ENCODE data around the gene EIF4H.
"Not testable (repeated sequence)": the region's sequence is repeated elsewhere in the genome, so short reads cannot be mapped to it uniquely, and the experiment has no call there.

The EIF4H gene

GRCh38 chr7:74202841-74203556, 28.8 kb downstream of the EIF4H start:
- DNase-seq: peak; percentile 75

- no peak for DNase-seq
Observed at GRCh38 chr7:74203956-74204618, 29.9 kb downstream of the EIF4H start.

GRCh38 chr7:74206052-74206451, 31.9 kb downstream of the EIF4H start:
- not testable (repeated sequence) for DNase-seq

GRCh38 chr7:74206589-74207120, 32.5 kb downstream of the EIF4H start:
- peak; percentile 59 for DNase-seq

- no peak for DNase-seq
Observed at GRCh38 chr7:74207586-74207985, 33.4 kb downstream of the EIF4H start.

- not testable (repeated sequence) for DNase-seq
Observed at GRCh38 chr7:74208241-74208640, 34.1 kb downstream of the EIF4H start.

GRCh38 chr7:74212661-74213060, 38.5 kb downstream of the EIF4H start:
- DNase-seq: no peak

GRCh38 chr7:74214816-74215630, 40.9 kb downstream of the EIF4H start:
- DNase-seq: no peak

- DNase-seq: no peak
Observed at GRCh38 chr7:74215921-74216320, 41.8 kb downstream of the EIF4H start.

- DNase-seq: no peak
Observed at GRCh38 chr7:74216361-74216761, 42.2 kb downstream of the EIF4H start.

GRCh38 chr7:74217455-74218342, 43.5 kb downstream of the EIF4H start:
- peak; percentile 89 for DNase-seq

- no peak for DNase-seq
Observed at GRCh38 chr7:74218343-74218698, 44.2 kb downstream of the EIF4H start.

- no peak for DNase-seq
Observed at GRCh38 chr7:74219416-74219815, 45.3 kb downstream of the EIF4H start.

- no peak for DNase-seq
Observed at GRCh38 chr7:74220229-74220628, 46.1 kb downstream of the EIF4H start.

- DNase-seq: no peak
Observed at GRCh38 chr7:74221713-74222112, 47.6 kb downstream of the EIF4H start.

- DNase-seq: no peak
Observed at GRCh38 chr7:74222851-74223710, 48.9 kb downstream of the EIF4H start.

- no peak for DNase-seq
Observed at GRCh38 chr7:74223711-74224510, 49.8 kb downstream of the EIF4H start.

GRCh38 chr7:74224511-74224832, 50.3 kb downstream of the EIF4H start:
- DNase-seq: no peak

GRCh38 chr7:74224907-74225306, 50.8 kb downstream of the EIF4H start:
- not testable (repeated sequence) for DNase-seq

GRCh38 chr7:74225400-74225799, 51.2 kb downstream of the EIF4H start:
- DNase-seq: no peak

- peak; percentile 74 for DNase-seq
Observed at GRCh38 chr7:74226633-74227032, 52.5 kb downstream of the EIF4H start.

Data from GDM1 (cell line).